ENCODE results near the gene FOXF2.

DNA sequence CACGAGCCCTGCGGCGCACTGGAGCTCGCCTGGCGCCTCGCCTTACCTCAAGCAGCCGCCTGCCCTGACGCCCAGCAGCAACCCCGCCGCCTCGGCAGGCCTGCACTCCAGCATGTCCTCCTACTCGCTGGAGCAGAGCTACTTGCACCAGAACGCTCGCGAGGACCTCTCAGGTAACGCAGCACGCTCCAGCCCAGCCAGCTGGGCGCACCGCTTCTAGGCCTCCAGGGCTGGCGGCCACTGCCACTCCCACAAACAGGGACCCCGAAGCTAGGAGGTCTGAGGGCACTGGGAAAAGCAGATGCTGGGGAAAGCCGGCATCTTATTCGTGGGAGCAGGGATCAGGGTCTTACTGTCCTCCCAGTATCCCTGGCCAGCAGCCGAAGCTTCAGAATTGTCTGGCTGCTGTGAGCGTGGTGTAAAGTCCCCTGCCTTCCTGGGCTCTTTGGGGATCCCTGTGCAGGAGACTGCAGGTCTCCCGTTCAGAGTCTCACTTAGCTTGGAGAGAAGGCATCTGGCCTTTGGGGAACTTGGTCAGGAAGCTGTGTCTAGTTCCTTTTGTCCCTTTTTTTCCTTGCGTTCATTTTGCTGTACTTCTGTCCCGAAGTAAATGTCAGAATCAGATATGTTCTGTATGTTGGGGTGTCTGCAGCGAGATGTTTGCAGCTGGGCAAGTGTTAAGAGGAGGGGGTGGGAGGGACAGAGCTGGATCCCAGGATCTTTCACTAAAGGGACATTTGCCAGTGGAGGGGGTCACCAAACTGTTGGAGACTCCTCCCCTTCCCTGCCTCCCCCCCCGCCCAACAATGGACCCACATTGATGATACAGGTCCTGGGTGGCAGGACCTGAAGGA, 1.8 kb downstream of the FOXF2 start:
- TF ChIP-seq POLR2A (IDR thresholded peaks at IDR 0.05): peak in 1 of 2 donors; percentile 17
- TF ChIP-seq CTCF (IDR thresholded peaks at IDR 0.05): no peak
